Stomach smooth muscle (tissue), 2 donors: ENCODE results near the gene FNBP1.
A peak's percentile ranks its signal among the peaks of the same experiment; 100 is the strongest.
"Not testable (repeated sequence)": the region's sequence is repeated elsewhere in the genome, so short reads cannot be mapped to it uniquely, and the experiment has no call there.

ENCODE experiments used
- H3K27ac ChIP-seq: one replicate; pipeline ENCODE4 v1.7.0; 2013; ENCODE audit warnings: mild to moderate bottlenecking, low read length, inconsistent platforms
- H3K27me3 ChIP-seq, 2 donors: one replicate each; pipeline ENCODE4 v1.7.0; 2013; ENCODE audit warnings: low read length in 2 of 2; ENCODE audit not compliant: insufficient read depth in 2 of 2, control insufficient read depth in 1 of 2
- H3K36me3 ChIP-seq, 2 donors: one replicate each; pipeline ENCODE4 v1.7.0; 2013; ENCODE audit warnings: low read length in 2 of 2; ENCODE audit not compliant: control insufficient read depth in 2 of 2, insufficient read depth in 2 of 2
- H3K4me1 ChIP-seq: one replicate; pipeline ENCODE4 v1.7.0; 2013; ENCODE audit warnings: low read length; ENCODE audit not compliant: control insufficient read depth, insufficient read depth
- H3K4me3 ChIP-seq, 2 donors: one replicate each; pipeline ENCODE4 v1.7.0; 2013; ENCODE audit warnings: low read length in 2 of 2
- H3K9ac ChIP-seq, 2 donors: one replicate each; pipeline ENCODE4 v1.7.0; 2013; ENCODE audit warnings: low read length in 2 of 2, mild to moderate bottlenecking in 1 of 2
- H3K9me3 ChIP-seq, 2 donors: one replicate each; pipeline ENCODE4 v1.7.0; 2013; ENCODE audit warnings: low read length in 2 of 2; ENCODE audit not compliant: control insufficient read depth in 2 of 2
- donor health status: healthy.
- donor health status: Pancreatic carcinoma.

FNBP1 gene

DNA sequence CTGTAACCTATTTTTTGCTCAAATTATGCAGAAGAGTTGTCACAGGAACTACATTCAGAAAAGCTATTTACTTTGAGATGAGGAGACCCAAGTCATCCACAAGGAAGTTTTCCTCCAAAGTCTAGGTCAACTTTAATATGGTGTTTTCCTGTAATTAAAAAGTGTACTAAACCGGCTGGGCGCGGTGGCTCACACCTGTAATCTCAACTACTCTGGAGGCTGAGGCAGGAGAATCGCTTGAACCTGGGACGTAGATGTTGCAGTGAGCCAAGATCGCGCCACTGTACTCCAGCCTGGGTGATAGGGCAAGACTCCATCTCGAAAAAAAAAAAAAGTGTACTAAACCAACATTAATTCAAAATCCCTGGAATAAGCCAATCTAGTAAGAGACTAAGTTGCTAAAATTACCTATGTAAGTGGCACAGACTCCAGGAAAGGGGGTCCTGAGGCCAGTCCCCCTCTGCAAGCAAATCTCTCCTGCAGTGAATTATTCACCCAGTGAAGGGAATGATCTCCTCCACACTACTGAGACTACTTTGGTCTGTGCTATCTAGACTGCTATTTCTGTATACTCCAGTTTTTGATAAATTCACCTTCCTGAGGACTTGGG lies 38.9 kb downstream of the FNBP1 start:
- Histone ChIP-seq H3K9ac (no peak overlapping the region), H3K9me3 (no peaks in the 10 kb centered on the region), H3K4me3 (no peak overlapping the region), H3K4me1 (no peaks in the 10 kb centered on the region), H3K36me3 (peaks cover 0 to 2% of the 10 kb centered on the region in 2 donors), H3K27me3 (no peaks in the 10 kb centered on the region), H3K27ac (peak overlapping the region; percentile 24)

DNA sequence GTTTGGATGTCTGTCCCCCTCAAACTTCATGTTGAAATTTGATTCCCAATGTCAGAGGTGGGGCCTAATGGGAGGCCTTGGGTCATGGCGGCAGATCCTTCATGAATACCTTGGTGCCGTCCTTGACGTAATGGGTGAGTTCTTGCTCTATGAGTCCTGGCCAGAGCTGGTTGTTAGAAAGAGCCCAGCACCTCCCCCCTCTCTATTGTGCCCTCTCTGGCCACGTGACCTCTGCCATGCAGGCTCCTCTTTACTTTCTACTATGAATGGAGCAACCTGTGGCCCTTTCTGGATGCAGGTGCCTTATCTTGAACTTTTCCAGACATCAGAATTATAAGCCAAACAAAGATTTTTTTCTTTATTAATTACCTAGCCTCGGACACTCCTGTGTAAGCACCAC lies 40.7 kb downstream of the FNBP1 start:
- Histone ChIP-seq H3K27ac (no peak overlapping the region), H3K9me3 (no peaks in the 10 kb centered on the region), H3K27me3 (no peaks in the 10 kb centered on the region), H3K4me3 (no peak overlapping the region), H3K9ac (no peak overlapping the region), H3K36me3 (peaks cover 0 to 2% of the 10 kb centered on the region in 2 donors), H3K4me1 (peaks cover 2% of the 10 kb centered on the region)

GRCh38 chr9:130001190-130001589 lies 41.8 kb downstream of the FNBP1 start:
- Histone ChIP-seq H3K4me3 (no peak overlapping the region), H3K27ac (no peak overlapping the region), H3K27me3 (no peaks in the 10 kb centered on the region), H3K9ac (no peak overlapping the region), H3K4me1 (peaks cover 3% of the 10 kb centered on the region), H3K36me3 (peaks cover 0 to 2% of the 10 kb centered on the region in 2 donors), H3K9me3 (no peaks in the 10 kb centered on the region)

DNA sequence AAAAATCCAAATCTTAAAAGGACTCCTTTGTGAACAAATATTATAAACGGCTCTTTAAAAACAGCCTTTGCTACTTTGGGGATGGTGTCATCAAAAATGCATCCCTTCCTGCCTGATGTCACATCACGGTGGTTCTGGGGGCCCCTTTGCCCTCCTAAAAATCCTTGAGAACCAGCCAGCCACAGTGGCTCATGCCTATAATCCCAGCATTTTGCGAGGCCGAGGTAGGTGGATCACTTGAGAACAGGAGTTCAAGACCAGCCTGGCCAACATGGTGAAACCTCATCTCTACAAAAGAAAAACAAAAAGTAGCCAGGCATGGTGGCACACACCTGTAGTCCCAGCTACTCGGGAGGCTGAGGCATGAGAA lies 43.9 kb downstream of the FNBP1 start:
- Histone ChIP-seq H3K27me3 (no peaks in the 10 kb centered on the region), H3K9me3 (no peaks in the 10 kb centered on the region), H3K4me3 (no peak overlapping the region), H3K27ac (peak overlapping the region; percentile 7), H3K9ac (no peak overlapping the region), H3K36me3 (peaks cover 0 to under 1% of the 10 kb centered on the region in 2 donors), H3K4me1 (peaks cover 12% of the 10 kb centered on the region)

GRCh38 chr9:129998491-129999140 lies 44.4 kb downstream of the FNBP1 start:
- H3K36me3 ChIP-seq, result no peaks in the 10 kb centered on the region
- H3K9me3 ChIP-seq, result no peaks in the 10 kb centered on the region
- H3K4me3 ChIP-seq, result no peak overlapping the region
- H3K4me1 ChIP-seq, result peaks cover 16% of the 10 kb centered on the region
- peak overlapping the region; percentile 7 for H3K27ac ChIP-seq
- H3K9ac ChIP-seq, result peak overlapping the region in 1 of 2 donors; percentile 28
- H3K27me3 ChIP-seq, result no peaks in the 10 kb centered on the region

DNA sequence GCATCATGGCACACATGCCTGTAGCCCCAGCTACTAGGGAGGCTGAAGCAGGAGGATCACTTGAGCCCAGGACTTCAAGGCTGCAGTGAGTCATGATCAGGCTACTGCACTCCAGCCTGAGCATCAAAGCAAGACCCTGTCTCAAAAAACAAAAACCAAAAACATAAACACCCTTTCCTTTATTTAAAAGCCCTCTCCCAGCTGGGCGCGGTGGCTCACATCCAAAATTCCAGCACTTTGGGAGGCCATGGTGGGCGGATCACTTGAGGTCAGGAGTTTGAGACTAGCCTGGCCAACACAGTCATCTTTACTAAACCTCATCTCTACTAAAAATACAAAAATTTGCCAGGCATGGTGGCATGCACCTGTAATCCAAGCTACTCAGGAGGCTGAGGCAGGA lies 45.3 kb downstream of the FNBP1 start:
- H3K27ac ChIP-seq, H3K9ac ChIP-seq, H3K9me3 ChIP-seq, H3K27me3 ChIP-seq, H3K4me3 ChIP-seq, H3K36me3 ChIP-seq: not testable (repeated sequence)
- peaks cover 16% of the 10 kb centered on the region for H3K4me1 ChIP-seq

DNA sequence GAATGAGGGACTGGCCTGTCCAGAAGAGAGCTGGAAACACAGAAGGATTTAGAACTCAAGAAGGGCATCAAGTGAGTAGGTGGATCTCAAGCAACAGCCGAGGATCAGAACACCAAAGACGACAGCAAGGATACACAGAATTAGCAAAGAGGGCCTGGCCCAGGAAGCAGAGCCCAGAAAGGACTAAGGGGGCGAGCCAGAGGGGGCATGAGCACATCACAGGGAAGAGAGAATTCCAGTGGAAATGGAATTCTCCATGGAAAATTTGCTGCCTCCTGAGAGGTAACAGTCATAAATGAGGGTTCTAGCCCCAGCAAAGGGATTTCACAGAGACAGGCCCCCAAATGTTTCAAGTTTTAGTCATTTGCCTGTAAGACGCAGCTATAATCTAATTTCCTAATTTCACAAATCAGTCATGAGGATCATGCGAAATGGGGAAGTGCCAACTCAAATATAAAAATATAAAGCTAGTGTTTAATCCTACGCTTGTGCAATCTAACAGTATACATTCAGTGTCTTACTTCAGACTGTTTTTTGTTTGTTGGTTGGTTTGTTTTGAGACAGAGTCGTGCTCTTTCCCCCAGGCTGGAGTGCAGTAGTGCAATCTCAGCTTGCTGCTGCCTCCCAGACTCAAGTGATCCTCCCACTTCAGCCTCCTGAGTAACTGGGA lies 46.7 kb downstream of the FNBP1 start:
- Histone ChIP-seq H3K9me3 (no peaks in the 10 kb centered on the region), H3K27me3 (no peaks in the 10 kb centered on the region), H3K4me3 (peak overlapping the region in 1 of 2 donors; percentile 30), H3K27ac (peak overlapping the region; percentile 84), H3K4me1 (peaks cover 23% of the 10 kb centered on the region), H3K36me3 (no peaks in the 10 kb centered on the region), H3K9ac (peak overlapping the region in 1 of 2 donors; percentile 13)

GRCh38 chr9:129995409-129996160 lies 47.4 kb downstream of the FNBP1 start:
- peak overlapping the region in 1 of 2 donors; percentile 30 for H3K4me3 ChIP-seq
- H3K36me3 ChIP-seq, result no peaks in the 10 kb centered on the region
- H3K4me1 ChIP-seq, result peaks cover 25% of the 10 kb centered on the region
- peak overlapping the region; percentile 84 for H3K27ac ChIP-seq
- peak overlapping the region in 1 of 2 donors; percentile 43 for H3K9ac ChIP-seq
- no peaks in the 10 kb centered on the region for H3K27me3 ChIP-seq
- no peaks in the 10 kb centered on the region for H3K9me3 ChIP-seq

DNA sequence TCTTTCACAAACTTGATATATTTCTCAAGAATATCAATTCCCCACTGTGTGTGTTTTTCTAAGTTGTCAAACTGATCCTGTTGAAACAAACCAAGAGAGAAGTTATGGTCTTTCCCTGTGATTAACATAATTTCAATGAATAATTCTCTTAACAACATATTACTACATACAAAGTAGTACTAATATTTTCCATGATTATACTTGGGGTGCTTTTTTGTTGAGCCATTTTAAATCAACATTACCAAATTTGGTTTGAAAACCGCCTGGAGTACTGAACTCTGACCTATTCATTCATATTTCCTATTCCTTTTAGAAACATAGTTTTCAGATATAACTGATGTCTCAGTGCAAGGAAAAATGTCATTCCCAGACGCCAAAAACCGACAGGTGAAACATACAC lies 48.1 kb downstream of the FNBP1 start:
- no peaks in the 10 kb centered on the region for H3K36me3 ChIP-seq
- H3K27ac ChIP-seq, result peak overlapping the region; percentile 84
- no peaks in the 10 kb centered on the region for H3K27me3 ChIP-seq
- H3K9me3 ChIP-seq, result no peaks in the 10 kb centered on the region
- H3K4me3 ChIP-seq, result no peak overlapping the region
- peaks cover 27% of the 10 kb centered on the region for H3K4me1 ChIP-seq
- peak overlapping the region in 1 of 2 donors; percentile 43 for H3K9ac ChIP-seq

DNA sequence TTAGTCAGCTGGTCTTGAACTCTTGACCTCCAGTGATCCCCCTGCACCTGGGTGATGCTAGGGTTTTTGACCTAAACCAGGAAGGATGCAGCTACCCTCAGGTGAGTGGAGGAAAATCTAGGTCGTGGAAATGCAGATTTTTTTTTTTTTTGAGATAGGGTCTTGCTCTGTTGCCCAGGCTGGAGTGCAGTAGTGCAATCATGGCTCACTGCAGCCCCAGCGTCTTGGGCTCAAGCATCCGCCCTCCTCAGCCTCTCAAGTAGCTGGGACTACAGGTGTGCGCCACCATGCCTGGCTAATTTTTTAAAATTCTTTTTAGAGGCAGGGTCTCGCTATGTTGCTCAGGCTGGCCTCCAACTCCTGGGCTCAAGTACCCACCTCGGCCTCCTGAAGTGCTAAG lies 51.9 kb downstream of the FNBP1 start:
- H3K4me3 ChIP-seq, H3K27me3 ChIP-seq, H3K9ac ChIP-seq: not testable (repeated sequence)

More for the DNA sequence above, 51.9 kb downstream of the FNBP1 start:
- Histone ChIP-seq H3K4me1 (peaks cover 35% of the 10 kb centered on the region), H3K27ac (peak overlapping the region; percentile 76)
- H3K36me3 ChIP-seq, H3K9me3 ChIP-seq: not testable (repeated sequence)
